KBM-7 (cell line): ENCODE data around the gene TMEM145.

Source experiments
- DNase-seq: peaks from one replicate; pipeline ENCODE4 v3.0.0-alpha.2; 2015
- in situ Hi-C: fragments of 300-500 bp; cut with MboI; formaldehyde crosslinking; loops from 2 replicates; pipeline ENCODE4 v1.14.3; 2020; ENCODE audit warnings: low sequenced_read_pairs, low pct_unique_long_range_greater_than_20kb, mixed read lengths

The TMEM145 gene

DNA sequence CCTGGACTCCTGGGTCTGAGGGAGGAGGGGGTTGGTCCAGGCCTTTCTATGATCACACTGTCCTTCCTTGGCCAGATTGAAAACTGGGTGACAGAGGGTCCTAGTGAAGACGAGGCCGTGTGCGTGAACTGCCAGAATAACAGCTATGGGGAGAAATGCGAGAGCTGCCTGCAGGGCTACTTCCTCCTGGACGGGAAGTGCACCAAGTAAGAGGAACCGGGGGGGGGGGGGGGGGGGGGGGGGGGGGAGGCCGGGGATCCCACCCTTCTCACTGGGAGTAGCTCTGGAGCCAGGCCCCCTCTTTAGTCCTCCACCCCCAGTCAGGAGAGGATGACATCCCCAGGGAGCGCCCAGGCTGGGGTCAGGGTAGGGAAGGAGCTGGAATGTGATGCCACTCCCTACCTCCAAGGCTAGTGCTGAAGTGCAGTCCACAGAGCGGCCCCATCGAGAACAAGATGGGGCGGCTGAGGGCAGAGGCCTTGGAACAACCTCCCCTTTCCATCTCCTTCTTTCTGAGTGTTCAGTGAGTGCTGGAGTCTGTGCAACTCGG is 57.6 kb downstream of the TMEM145 start:
- DNase-seq, result no peak
- in situ Hi-C loops, result no loop called here
